Measurements from ENCODE around the gene JAML. TPM values are rescaled to one million over a fixed set of nuclear protein-coding genes. Genes with fewer than 3 reads are reported as not detected.

JAML gene
- 10 to 100 TPM in 2 of 4 donors, 1 to 10 TPM in 2; 4.2 to 33.9 (median 13.3) TPM for polyA plus RNA-seq
- long read RNA-seq, donor 1, transcript JAML-202 (10 exons, 1,944 nt) = major isoform, 11 of 36 reads
- long read RNA-seq, donor 1, partial matches to known transcripts = 18 of 36 reads
- long read RNA-seq, donor 1, other reads (novel, unspliced or antisense) = 0 of 36 reads
- long read RNA-seq, donor 2, partial matches to known transcripts = 0 of 4 reads
- long read RNA-seq, donor 2, other reads (novel, unspliced or antisense) = 0 of 4 reads
- long read RNA-seq, donor 3, partial matches to known transcripts = 21 of 30 reads
- long read RNA-seq, donor 3, other reads (novel, unspliced or antisense) = 0 of 30 reads
- long read RNA-seq, donor 4 = 0 reads
- long read RNA-seq, donor 5, partial matches to known transcripts = 0 of 3 reads
- long read RNA-seq, donor 5, other reads (novel, unspliced or antisense) = 0 of 3 reads
- long read RNA-seq, donor 6, partial matches to known transcripts = 15 of 20 reads
- long read RNA-seq, donor 6, other reads (novel, unspliced or antisense) = 0 of 20 reads
- long read RNA-seq, donor 7 = 0 reads
- long read RNA-seq, donor 8 = 0 reads
- long read RNA-seq, donor 9, partial matches to known transcripts = 0 of 2 reads
- long read RNA-seq, donor 9, other reads (novel, unspliced or antisense) = 0 of 2 reads
- long read RNA-seq, donor 10, partial matches to known transcripts = 5 of 8 reads
- long read RNA-seq, donor 10, other reads (novel, unspliced or antisense) = 0 of 8 reads

DNA sequence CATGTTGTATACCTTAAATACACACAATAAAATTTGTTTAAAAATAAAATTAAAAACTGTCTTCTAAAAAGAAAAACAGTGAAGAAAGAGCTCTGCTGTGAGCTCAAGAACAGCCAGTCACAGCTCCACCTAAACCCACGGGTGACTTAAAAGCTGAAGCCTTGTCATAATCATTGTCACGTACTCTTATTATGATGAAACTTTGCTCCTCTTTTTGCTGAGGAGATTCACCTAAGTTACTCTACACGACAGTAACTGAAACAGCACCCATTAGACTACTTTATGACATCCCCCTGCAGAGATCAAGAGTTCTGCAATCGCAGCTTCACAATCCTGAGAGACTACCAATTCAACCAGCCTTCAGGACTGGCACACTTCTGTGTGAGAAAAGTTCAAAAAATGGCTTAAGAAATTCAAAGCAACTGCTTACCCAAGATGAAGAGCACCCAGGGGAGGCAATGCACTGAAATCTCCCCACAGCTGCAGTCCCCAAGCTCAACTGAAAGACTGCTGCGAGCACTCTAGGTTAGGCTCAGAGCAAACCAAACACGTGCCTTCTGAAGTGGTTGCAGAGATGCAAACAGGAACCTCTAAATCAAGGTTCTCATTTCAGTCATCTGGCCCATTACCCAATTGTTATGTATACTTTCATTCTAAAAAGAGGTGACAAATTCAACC is at the start of gene JAML:
Gene JAML (minus strand): TSS at position 501 of the 678 bp plus-strand sequence. CDS start 10,145 bp downstream, outside the sequence.
- H3K4me3 ChIP-seq (ENCODE audit: low read depth in 1 of 3, low read length in 3 of 3) = peak within 1 kb of the TSS in 2 of 3 donors; percentile 10 to 48
- peak within 1 kb of the TSS in 2 of 3 donors; percentile 37 to 65 for H3K27ac ChIP-seq (ENCODE audit: low read depth in 1 of 3, low read length in 2 of 3)
- no peaks in the 10 kb centered on the region for H3K9me3 ChIP-seq (ENCODE audit: control insufficient read depth in 2 of 2, insufficient read depth in 1 of 2, low read depth in 1 of 2, low read length in 1 of 2)
- H3K4me1 ChIP-seq (ENCODE audit: control insufficient read depth in 3 of 3, insufficient read depth in 2 of 3, low read depth in 1 of 3, low read length in 2 of 3) = no peaks in the 10 kb centered on the region
- peaks cover 0 to 4% (median 2%) of the 10 kb centered on the region in 3 donors for H3K36me3 ChIP-seq (ENCODE audit: control insufficient read depth in 3 of 3, insufficient read depth in 2 of 3, low read depth in 1 of 3, low read length in 3 of 3)
- WGBS, 3 donors = 62 to 75% (median 64%) methylated on average over 6 of the region's 6 CpGs
- no peak for FAIRE-seq
- DNase-seq = peak in 1 of 2 donors; percentile 45
- H3K27me3 ChIP-seq (ENCODE audit: control insufficient read depth in 3 of 3, insufficient read depth in 3 of 3, low read length in 3 of 3) = peaks cover 0 to 3% (median 0%) of the 10 kb centered on the region in 3 donors

DNA sequence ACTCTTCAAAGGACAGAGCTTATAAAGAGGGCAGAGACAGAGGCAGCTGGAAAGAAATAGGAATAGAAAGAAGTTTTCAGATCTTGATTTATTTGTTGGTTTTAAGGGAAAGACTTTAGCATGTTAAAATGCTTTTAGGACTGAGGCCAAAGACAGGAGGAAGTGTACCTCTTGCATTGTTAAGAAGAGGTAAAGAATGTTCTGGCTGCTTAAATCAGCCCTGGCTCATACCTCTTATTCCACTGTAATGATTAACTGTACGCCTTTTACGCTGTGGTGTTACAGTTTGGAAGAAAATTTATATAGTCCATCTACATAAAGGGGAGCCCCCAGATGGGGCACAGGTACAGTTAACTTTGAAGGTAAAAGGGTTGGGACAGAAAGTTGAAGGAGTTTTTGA is 49.4 kb upstream of the JAML start:
- H3K4me1 ChIP-seq (ENCODE audit: control insufficient read depth in 3 of 3, insufficient read depth in 2 of 3, low read depth in 1 of 3, low read length in 2 of 3) = peaks cover 0 to 6% (median 3%) of the 10 kb centered on the region in 3 donors
- no peak overlapping the region for H3K4me3 ChIP-seq (ENCODE audit: low read depth in 1 of 3, low read length in 3 of 3)
- no peak for DNase-seq
- H3K27me3 ChIP-seq (ENCODE audit: control insufficient read depth in 3 of 3, insufficient read depth in 3 of 3, low read length in 3 of 3) = no peaks in the 10 kb centered on the region
- no peaks in the 10 kb centered on the region for H3K36me3 ChIP-seq (ENCODE audit: control insufficient read depth in 3 of 3, insufficient read depth in 2 of 3, low read depth in 1 of 3, low read length in 3 of 3)
- 2 to 54% (median 40%) methylated on average over 2 of the region's 2 CpGs for WGBS, 3 donors
- H3K27ac ChIP-seq (ENCODE audit: low read depth in 1 of 3, low read length in 2 of 3) = no peak overlapping the region
- H3K9me3 ChIP-seq (ENCODE audit: control insufficient read depth in 2 of 2, insufficient read depth in 1 of 2, low read depth in 1 of 2, low read length in 1 of 2) = no peaks in the 10 kb centered on the region
- FAIRE-seq = no peak

- no peak for FAIRE-seq
- Histone ChIP-seq H3K36me3 (ENCODE audit: control insufficient read depth in 3 of 3, insufficient read depth in 2 of 3, low read depth in 1 of 3, low read length in 3 of 3) (no peaks in the 10 kb centered on the region), H3K4me1 (ENCODE audit: control insufficient read depth in 3 of 3, insufficient read depth in 2 of 3, low read depth in 1 of 3, low read length in 2 of 3) (peaks cover 0 to 6% (median 3%) of the 10 kb centered on the region in 3 donors), H3K9me3 (ENCODE audit: control insufficient read depth in 2 of 2, insufficient read depth in 1 of 2, low read depth in 1 of 2, low read length in 1 of 2) (no peaks in the 10 kb centered on the region), H3K4me3 (ENCODE audit: low read depth in 1 of 3, low read length in 3 of 3) (no peak overlapping the region), H3K27me3 (ENCODE audit: control insufficient read depth in 3 of 3, insufficient read depth in 3 of 3, low read length in 3 of 3) (no peaks in the 10 kb centered on the region), H3K27ac (ENCODE audit: low read depth in 1 of 3, low read length in 2 of 3) (no peak overlapping the region)
- 32 to 59% (median 34%) methylated on average over 2 of the region's 2 CpGs for WGBS, 3 donors
- DNase-seq = no peak
Observed at GRCh38 chr11:118272001-118272400, 47.2 kb upstream of the JAML start.

DNA sequence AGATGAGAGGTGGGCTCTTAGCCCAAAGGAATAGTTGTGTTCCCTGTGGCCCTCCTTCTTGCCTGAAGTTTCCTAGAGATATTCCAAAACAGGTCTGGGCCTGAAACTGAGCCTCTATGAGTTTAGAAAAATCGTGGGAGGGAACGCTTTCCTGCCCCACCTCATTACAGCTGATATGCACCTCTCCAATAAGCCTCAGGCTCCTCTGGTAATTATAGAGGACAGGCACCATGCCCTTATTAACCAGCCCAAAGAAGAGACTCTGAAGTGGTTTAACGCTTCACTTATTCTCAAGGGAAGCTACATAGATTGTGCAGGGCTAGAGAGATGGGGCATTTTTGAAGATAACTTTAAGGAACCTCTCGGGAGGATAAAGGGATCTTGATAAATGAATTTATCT is 42.7 kb upstream of the JAML start:
- H3K9me3 ChIP-seq (ENCODE audit: control insufficient read depth in 2 of 2, insufficient read depth in 1 of 2, low read depth in 1 of 2, low read length in 1 of 2) = no peaks in the 10 kb centered on the region
- DNase-seq (no peak), FAIRE-seq (no peak)
- peaks cover 0 to 19% (median 1%) of the 10 kb centered on the region in 3 donors for H3K4me1 ChIP-seq (ENCODE audit: control insufficient read depth in 3 of 3, insufficient read depth in 2 of 3, low read depth in 1 of 3, low read length in 2 of 3)
- H3K27ac ChIP-seq (ENCODE audit: low read depth in 1 of 3, low read length in 2 of 3) = no peak overlapping the region
- 87 to 92% (median 88%) methylated on average over 4 of the region's 4 CpGs for WGBS, 3 donors
- no peaks in the 10 kb centered on the region for H3K27me3 ChIP-seq (ENCODE audit: control insufficient read depth in 3 of 3, insufficient read depth in 3 of 3, low read length in 3 of 3)
- no peak overlapping the region for H3K4me3 ChIP-seq (ENCODE audit: low read depth in 1 of 3, low read length in 3 of 3)
- peaks cover 0 to 2% (median 0%) of the 10 kb centered on the region in 3 donors for H3K36me3 ChIP-seq (ENCODE audit: control insufficient read depth in 3 of 3, insufficient read depth in 2 of 3, low read depth in 1 of 3, low read length in 3 of 3)

DNA sequence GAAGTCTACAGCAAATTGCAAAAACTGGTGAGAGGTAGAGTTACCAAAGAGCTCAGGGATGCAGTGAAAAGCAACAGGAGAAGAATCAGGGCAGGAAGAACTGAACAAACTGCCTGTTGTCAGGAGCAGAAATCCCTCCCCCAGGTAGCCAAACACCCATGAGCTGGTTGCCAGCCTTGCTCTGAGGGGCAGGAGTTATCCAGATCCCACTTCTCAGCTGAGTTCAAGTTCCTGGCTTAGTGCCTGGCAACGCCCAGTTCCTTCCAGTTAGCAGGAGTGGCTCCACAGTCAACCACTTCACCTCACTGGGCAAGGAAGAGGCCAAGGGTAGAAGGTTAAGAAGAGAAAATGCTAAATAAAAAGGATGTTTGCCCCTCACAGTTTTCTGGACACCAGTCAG is 41.1 kb upstream of the JAML start:
- WGBS, 3 donors = 20 to 58% (median 44%) methylated on average over 1 of the region's 1 CpG
- Histone ChIP-seq H3K9me3 (ENCODE audit: control insufficient read depth in 2 of 2, insufficient read depth in 1 of 2, low read depth in 1 of 2, low read length in 1 of 2) (no peaks in the 10 kb centered on the region), H3K36me3 (ENCODE audit: control insufficient read depth in 3 of 3, insufficient read depth in 2 of 3, low read depth in 1 of 3, low read length in 3 of 3) (peaks cover 0 to 7% (median 0%) of the 10 kb centered on the region in 3 donors), H3K27me3 (ENCODE audit: control insufficient read depth in 3 of 3, insufficient read depth in 3 of 3, low read length in 3 of 3) (no peaks in the 10 kb centered on the region), H3K27ac (ENCODE audit: low read depth in 1 of 3, low read length in 2 of 3) (peak overlapping the region in 1 of 3 donors; percentile 59), H3K4me1 (ENCODE audit: control insufficient read depth in 3 of 3, insufficient read depth in 2 of 3, low read depth in 1 of 3, low read length in 2 of 3) (peaks cover 0 to 22% (median 6%) of the 10 kb centered on the region in 3 donors), H3K4me3 (ENCODE audit: low read depth in 1 of 3, low read length in 3 of 3) (no peak overlapping the region)
- FAIRE-seq (no peak), DNase-seq (peak in 1 of 2 donors; percentile 73)

GRCh38 chr11:118264569-118265465 is 40.0 kb upstream of the JAML start:
- H3K4me1 ChIP-seq (ENCODE audit: control insufficient read depth in 3 of 3, insufficient read depth in 2 of 3, low read depth in 1 of 3, low read length in 2 of 3) = peaks cover 0 to 22% (median 6%) of the 10 kb centered on the region in 3 donors
- no peaks in the 10 kb centered on the region for H3K9me3 ChIP-seq (ENCODE audit: control insufficient read depth in 2 of 2, insufficient read depth in 1 of 2, low read depth in 1 of 2, low read length in 1 of 2)
- H3K36me3 ChIP-seq (ENCODE audit: control insufficient read depth in 3 of 3, insufficient read depth in 2 of 3, low read depth in 1 of 3, low read length in 3 of 3) = peaks cover 0 to 9% (median 0%) of the 10 kb centered on the region in 3 donors
- DNase-seq (peak in 1 of 2 donors; percentile 34), FAIRE-seq (no peak)
- peak overlapping the region; percentile 12 to 89 (median 82) for H3K27ac ChIP-seq (ENCODE audit: low read depth in 1 of 3, low read length in 2 of 3)
- peak overlapping the region in 2 of 3 donors; percentile 5 to 48 for H3K4me3 ChIP-seq (ENCODE audit: low read depth in 1 of 3, low read length in 3 of 3)
- 36 to 60% (median 54%) methylated on average over 13 of the region's 13 CpGs for WGBS, 3 donors
- H3K27me3 ChIP-seq (ENCODE audit: control insufficient read depth in 3 of 3, insufficient read depth in 3 of 3, low read length in 3 of 3) = no peaks in the 10 kb centered on the region

DNA sequence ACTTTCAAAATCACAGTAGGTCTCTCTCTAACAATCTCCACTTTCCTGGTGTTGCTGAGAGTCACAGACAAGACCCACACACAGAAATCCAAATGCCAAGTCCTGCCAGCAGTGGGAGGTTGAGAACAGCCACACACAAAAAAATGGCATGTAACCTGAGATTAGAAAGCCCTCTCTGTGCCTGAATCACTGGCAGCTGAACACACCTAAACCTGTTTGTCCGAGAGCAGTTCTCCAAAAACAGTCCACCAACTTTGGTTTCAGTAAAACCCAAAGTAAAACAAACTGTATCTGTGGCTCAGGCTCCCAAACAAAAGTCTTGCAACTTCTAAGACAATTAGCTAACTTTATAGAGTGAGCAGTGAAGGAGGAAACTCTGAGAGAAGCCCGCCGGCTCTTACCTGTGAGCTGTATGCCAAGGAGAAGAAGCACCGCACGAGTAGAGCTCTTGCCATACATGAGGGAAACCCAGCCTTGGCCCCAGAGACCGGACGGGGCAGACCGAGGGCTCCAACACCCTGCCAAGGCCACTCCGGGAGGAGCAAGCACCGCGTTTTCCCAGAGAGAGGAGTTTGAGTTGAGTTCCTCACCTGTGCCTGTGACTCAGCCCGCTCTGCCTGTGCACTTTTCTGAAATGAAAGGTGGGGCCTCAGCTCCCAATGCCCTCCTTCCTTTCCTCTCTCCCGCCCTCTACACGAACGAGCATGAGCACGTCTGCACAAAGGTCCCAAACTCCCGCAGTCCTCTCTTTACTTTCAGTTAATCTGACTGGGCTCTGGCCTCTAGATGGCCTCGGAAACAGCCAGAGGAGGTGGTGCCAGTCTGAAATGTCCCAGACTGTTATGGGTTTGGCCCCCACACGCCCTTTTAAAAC is 39.1 kb upstream of the JAML start, which contains the start of gene MPZL2:
Gene MPZL2 (minus strand): TSS at position 603 of the 874 bp plus-strand sequence. CDS start 144 bp downstream, at position 459.
- peaks cover 0 to 22% (median 6%) of the 10 kb centered on the region in 3 donors for H3K4me1 ChIP-seq (ENCODE audit: control insufficient read depth in 3 of 3, insufficient read depth in 2 of 3, low read depth in 1 of 3, low read length in 2 of 3)
- WGBS, 3 donors = 7 to 10% (median 8%) methylated on average over 19 of the region's 19 CpGs
- no peaks in the 10 kb centered on the region for H3K9me3 ChIP-seq (ENCODE audit: control insufficient read depth in 2 of 2, insufficient read depth in 1 of 2, low read depth in 1 of 2, low read length in 1 of 2)
- H3K4me3 ChIP-seq (ENCODE audit: low read depth in 1 of 3, low read length in 3 of 3) = peak within 1 kb of the TSS; percentile 38 to 53 (median 48)
- peak within 1 kb of the TSS; percentile 66 to 89 (median 82) for H3K27ac ChIP-seq (ENCODE audit: low read depth in 1 of 3, low read length in 2 of 3)
- FAIRE-seq (no peak), DNase-seq (peak; percentile 82 to 93)
- no peaks in the 10 kb centered on the region for H3K27me3 ChIP-seq (ENCODE audit: control insufficient read depth in 3 of 3, insufficient read depth in 3 of 3, low read length in 3 of 3)
- peaks cover 0 to 9% (median 0%) of the 10 kb centered on the region in 3 donors for H3K36me3 ChIP-seq (ENCODE audit: control insufficient read depth in 3 of 3, insufficient read depth in 2 of 3, low read depth in 1 of 3, low read length in 3 of 3)
